NCI-H1105 treated with DMSO at 0.1 percent for 48 hours (cell line): ENCODE data around the gene GLS2.
A peak's percentile ranks its signal among the peaks of the same experiment; 100 is the strongest.
"Not testable (repeated sequence)": the region's sequence is repeated elsewhere in the genome, so short reads cannot be mapped to it uniquely, and the experiment has no call there.

Experiments used
- DNase-seq: peaks from one replicate; lab custom pipeline; 2025; lab: John Stamatoyannopoulos, UW

GLS2 gene

GRCh38 chr12:56490360-56490759 is 2.4 kb upstream of the GLS2 start:
- DNase-seq: no peak

GRCh38 chr12:56487448-56488040 is 417 bp downstream of the GLS2 start:
- DNase-seq: peak; percentile 47

- DNase-seq: no peak
Observed at GRCh38 chr12:56486694-56487093, 1.3 kb downstream of the GLS2 start.

- no peak for DNase-seq
Observed at GRCh38 chr12:56484566-56484965, 3.4 kb downstream of the GLS2 start.

- DNase-seq: no peak
Observed at GRCh38 chr12:56479625-56480024, 8.3 kb downstream of the GLS2 start.

GRCh38 chr12:56477521-56478225 is 10.3 kb downstream of the GLS2 start:
- no peak for DNase-seq

- no peak for DNase-seq
Observed at GRCh38 chr12:56476972-56477432, 11.0 kb downstream of the GLS2 start.

- no peak for DNase-seq
Observed at GRCh38 chr12:56476143-56476542, 11.8 kb downstream of the GLS2 start.

GRCh38 chr12:56474389-56474788 is 13.6 kb downstream of the GLS2 start:
- no peak for DNase-seq

GRCh38 chr12:56469007-56469930 is 18.7 kb downstream of the GLS2 start:
- no peak for DNase-seq

- DNase-seq: peak; percentile 78
Observed at GRCh38 chr12:56468216-56469006, 19.6 kb downstream of the GLS2 start, which contains the start of gene SPRYD4. SPRYD4 (plus strand) TSS chr12:56468578; CDS start chr12:56468592, 14 bp downstream.

GRCh38 chr12:56462565-56462964 is 25.4 kb downstream of the GLS2 start:
- no peak for DNase-seq

- DNase-seq: no peak
Observed at GRCh38 chr12:56461235-56462159, 26.5 kb downstream of the GLS2 start.

- DNase-seq: no peak
Observed at GRCh38 chr12:56457817-56458216, 30.1 kb downstream of the GLS2 start.

GRCh38 chr12:56454557-56454956 is 33.4 kb downstream of the GLS2 start, which contains the start of gene MIP:
MIP (minus strand) TSS chr12:56454657; CDS start chr12:56454613, 44 bp downstream.
- no peak for DNase-seq

GRCh38 chr12:56451147-56451546 is 36.8 kb downstream of the GLS2 start:
- no peak for DNase-seq

- DNase-seq: no peak
Observed at GRCh38 chr12:56450241-56450640, 37.7 kb downstream of the GLS2 start.

- no peak for DNase-seq
Observed at GRCh38 chr12:56449622-56449984, 38.4 kb downstream of the GLS2 start.

- DNase-seq: peak; percentile 75
Observed at GRCh38 chr12:56448860-56449621, 38.9 kb downstream of the GLS2 start, which contains the start of gene TIMELESS. TIMELESS (minus strand) TSS chr12:56449426; CDS start chr12:56434170, 15,256 bp downstream.

- DNase-seq: not testable (repeated sequence)
Observed at GRCh38 chr12:56443208-56443607, 44.8 kb downstream of the GLS2 start.
